Activated T-helper 1 cell treated with Interleukin-2 at 50 U/mL for 16 hours (primary cell): ENCODE measurements around the gene NOP14.
"Not testable (repeated sequence)": the region's sequence is repeated elsewhere in the genome, so short reads cannot be mapped to it uniquely, and the experiment has no call there.

Experiments
- DNase-seq: peaks from one replicate; pipeline ENCODE4 v3.0.0-alpha.2; 2020; ENCODE audit warnings: low read depth

The NOP14 gene

DNA sequence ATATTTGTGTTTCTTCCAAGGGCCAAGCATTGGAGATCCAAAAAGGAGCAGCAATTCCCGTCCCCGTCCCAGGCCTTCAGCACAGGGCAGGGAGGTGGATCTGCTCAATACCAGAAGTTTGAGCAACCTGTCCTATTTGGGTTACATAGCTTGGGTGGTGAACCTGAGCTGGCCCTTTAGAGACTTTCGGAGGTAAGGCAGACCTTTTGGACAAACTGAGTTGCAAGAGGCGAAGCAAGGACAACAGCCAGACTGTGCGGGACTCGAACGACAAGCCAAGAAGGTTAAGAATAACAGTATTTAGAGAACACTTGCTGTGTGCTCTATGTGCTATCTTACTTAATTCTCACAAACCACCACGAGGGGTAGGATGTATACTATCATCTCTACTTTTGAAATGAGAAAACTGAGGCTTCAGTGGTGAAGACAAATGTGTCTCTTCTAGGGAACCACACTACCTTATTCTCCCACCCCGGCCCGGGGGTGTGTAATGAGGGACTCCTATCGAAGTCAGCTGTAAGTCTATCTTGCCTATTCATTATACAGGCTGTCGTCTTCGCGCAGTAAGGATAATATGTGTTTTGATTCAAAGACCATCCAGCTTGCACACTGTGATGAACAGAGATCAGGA is 1.3 kb downstream of the NOP14 start:
- no peak for DNase-seq

DNA sequence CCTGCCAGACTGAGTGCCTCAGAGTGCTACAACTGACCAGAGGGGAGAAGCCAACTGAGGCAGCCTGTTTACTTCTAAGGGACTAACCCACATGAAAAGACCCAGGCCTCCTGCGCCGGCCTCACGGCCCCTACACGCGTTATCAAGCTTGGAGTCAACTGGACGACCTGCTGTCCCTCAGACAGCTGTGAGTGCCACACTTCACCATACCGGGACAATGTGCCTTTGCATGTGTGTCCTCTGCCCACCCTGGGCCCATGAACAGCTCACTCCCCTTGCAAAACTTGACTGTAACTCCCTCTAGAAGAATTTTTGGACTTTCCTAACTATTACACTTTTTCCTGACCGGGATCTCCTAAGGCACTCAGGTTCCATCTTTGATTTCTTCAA is 1.8 kb downstream of the NOP14 start:
- DNase-seq: no peak

DNA sequence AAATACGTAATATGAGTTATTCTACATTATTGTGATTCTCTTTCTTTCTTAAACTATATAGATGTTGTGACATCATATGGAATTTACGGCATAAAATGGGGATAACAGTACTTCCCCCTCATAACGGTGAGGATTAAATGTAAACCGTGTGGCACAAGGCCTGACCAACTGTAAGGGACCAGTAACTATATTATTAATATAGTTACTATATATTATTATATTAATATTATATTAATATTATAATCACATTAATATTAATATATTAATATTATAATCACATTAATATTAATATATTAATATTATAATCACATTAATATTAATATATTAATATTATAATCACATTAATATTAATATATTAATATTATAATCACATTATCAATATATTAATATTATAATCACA is 2.8 kb downstream of the NOP14 start:
- DNase-seq: not testable (repeated sequence)

DNA sequence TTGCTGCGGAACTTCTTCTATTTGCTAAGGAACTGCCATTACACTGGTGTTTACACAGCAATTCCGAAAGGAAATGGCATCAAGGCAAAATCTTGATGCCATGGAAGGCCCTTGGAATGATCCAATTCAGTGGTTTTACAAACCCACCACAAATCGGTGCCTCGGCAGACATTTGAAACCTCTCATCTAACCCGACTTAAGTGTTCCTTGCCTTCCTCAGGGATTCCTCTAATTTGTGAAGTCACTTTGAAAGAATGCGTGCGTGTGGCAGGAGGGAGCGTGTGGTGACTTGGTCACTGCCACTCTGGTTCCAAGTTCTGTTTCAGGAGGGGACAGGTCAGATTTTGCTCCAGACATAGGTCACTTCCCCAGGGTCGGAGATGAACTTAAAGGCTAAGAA is 4.8 kb downstream of the NOP14 start:
- DNase-seq: no peak

DNA sequence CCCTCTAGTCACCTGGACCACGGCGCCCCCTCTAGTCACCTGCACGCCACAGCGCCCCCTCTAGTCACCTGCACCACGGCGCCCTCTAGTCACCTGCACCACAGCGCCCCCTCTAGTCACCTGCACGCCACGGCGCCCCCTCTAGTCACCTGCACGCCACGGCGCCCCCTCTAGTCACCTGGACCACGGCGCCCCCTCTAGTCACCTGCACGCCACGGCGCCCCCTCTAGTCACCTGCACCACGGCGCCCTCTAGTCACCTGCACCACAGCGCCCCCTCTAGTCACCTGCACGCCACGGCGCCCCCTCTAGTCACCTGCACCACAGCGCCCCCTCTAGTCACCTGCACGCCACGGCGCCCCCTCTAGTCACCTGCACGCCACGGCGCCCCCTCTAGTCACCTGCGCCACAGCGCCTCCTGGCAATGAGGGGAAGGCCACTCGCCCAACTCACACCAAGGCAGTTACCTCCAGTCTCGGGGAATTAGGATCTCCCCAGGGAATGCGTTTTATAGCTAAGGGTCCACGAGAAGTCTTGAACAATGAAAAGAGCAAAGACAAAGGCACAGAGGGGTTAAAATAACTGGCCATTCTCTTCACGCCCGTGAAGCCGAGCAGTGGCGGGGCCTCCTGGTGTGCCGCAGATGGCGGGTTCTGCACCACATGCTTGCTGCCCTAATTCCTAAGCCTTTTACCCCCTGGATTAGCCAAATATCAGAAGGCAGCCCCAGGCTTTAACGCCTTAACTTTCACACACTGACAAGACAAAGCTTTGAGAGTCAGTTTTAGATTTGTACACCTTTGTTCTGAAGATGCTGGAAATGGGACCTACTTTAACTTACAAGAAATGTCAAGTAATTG is 7.8 kb downstream of the NOP14 start:
- DNase-seq: not testable (repeated sequence)

DNA sequence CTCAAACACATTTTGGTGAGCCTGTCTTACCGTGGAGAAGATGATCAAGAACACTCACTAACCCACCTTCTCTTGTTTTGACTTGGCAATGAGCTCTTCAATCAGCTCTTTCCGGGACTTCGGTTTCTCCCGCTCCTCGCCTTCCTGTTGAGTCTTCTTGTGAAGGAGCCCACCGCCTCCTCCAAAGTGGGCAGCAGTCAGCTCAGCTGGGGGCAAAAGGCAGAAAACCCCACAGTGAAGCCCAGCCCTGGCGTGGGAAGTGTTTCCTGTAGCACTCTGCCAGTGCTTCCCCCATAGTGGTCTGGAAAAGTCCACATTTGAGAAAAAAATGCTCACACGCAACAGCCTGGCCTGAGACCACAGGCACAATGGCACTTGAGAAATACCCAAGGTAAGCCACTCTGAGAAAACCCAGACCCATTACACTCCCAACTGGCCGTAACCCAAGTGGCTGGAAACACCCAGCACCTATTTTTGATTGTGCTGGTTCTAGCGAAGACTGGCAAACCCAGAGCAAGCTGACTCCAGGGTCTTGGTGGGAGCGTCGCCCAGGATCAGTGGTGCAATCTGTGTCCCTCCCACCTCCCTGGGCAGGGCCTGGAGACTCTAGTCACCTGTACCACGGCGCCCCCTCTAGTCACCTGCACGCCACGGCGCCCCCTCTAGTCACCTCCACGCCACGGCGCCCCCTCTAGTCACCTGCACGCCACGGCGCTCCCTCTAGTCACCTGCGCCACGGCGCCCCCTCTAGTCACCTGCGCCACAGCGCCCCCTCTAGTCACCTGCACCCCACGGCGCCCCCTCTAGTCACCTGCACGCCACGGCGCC is 8.6 kb downstream of the NOP14 start:
- no peak for DNase-seq

DNA sequence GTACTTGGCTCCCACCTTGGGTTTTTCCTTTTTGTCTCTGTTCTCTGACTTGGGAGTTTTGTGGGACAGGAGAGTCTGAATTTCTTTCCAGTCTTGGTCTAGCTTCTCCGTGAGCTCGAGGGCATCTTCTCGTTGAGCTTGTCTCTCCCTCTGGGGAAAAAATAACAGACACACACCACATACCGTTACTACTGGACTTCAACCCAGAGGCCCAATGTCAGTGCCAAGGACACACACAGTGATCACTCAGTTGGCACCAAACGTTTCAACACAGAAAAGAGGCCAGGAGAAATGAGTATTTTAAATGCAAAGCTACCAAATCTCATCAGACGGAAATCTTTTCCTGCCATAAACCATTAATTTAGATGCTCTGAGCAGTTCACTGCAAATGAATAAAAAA is 9.7 kb downstream of the NOP14 start:
- no peak for DNase-seq

DNA sequence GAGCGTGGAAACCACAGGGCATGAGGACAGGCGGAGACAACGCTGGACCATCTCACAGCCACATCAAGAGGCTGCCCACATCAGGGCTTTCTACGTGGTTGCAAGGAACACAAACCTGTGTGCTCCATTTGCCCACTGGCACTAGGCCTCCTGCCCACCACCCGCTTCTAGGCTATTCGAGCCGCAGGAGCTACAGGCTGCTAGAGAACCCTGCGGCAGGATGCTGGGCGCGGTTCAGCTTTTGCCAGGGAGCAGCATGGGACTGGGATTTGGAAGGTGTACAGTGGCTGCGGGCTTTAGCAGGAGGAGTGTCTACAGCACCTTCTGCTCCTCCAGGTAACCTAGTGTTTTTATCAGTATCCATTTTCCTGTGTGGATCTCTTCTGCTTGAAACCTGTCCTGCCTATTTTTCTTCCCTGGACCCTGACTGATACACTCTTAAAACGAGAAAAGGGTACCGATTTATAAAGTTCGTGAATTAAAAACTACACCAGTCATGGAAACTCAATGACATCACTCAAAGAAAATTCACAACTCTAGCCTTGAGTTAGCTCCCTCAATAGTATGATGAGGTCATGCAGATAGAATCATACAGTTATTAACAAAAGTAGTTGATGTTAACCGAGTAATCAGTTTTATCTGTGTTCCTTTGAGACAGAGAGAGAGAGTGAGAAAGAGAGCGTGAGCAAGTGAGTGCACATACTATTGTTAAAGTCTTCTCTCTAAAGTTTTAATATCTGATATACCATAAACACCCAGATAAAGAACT is 12.8 kb downstream of the NOP14 start:
- DNase-seq: no peak

DNA sequence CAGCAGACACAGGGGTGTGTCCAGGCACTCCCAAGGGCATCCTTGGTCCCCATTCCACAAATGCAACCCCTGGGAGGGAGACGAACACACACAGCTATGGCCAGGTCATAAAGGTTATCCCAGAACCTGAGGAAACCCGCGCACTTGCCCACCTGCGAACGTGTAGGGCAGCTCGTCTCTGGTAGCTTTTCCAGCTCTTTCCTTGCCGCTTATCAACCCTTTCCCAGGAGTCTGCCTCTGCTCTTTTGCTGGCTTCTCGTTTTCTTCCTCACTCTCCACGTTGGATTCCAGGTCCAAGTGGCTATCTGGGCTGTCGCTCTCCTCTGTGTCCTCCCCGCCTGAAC is 13.5 kb downstream of the NOP14 start:
- no peak for DNase-seq

DNA sequence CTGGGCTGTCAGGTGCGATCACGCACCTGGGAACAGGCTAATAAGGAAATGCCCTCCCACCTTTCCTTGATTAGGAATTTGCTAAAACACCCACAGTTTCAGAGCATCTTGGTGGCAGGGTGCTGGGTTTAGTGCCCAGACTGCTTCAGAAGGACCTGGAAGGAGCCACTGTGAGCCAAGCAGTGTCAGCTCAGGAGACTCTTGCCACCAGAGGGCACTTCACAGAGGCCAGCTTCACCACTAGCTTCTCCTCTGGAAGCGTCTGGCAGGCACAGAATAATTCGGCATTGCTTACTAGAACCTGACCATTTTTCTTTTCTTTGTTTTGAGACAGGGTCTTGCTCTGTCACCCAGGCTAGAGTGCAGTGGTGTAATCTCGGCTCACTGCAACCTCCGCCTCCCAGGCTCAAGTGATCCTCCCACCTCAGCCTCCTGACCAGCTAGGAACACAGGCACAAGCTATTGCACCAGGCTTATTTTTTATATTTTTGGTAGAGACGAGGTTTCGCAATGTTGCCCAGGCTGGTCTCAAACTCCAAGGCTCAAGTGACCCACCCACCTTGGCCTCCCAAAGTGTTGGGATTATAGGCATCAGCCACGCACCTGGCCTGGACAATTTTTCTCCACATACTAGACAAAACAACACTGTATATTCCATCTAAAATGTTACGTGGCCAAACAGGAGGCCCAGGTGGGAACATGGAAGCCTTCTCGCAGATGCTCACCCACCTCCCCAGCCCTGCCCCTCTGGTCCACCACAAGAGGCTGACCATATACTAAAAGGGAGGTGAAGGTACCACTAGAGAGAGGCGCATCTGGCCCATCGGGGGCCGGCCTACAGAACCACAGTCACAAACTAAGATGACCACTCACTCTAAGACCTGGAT is 14.1 kb downstream of the NOP14 start:
- DNase-seq: no peak

DNA sequence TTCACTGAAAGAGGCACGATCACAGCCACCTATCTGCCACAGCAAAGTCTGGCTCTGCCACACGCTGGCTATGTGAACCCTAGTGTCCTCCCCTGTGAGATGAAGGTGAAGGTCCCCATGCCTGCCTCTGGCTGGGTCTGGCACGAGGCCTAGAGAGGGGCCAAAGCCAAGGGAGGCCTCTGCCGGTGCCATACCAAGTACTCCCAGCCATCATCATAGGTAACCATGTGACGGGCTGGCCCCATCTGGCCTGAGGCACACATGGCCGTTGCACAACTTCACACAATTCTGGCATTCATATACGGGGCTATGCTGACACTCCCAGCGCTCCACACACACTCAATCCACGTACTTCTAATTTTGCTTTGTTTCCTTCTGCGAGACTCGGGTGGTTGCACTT is 15.3 kb downstream of the NOP14 start:
- no peak for DNase-seq

DNA sequence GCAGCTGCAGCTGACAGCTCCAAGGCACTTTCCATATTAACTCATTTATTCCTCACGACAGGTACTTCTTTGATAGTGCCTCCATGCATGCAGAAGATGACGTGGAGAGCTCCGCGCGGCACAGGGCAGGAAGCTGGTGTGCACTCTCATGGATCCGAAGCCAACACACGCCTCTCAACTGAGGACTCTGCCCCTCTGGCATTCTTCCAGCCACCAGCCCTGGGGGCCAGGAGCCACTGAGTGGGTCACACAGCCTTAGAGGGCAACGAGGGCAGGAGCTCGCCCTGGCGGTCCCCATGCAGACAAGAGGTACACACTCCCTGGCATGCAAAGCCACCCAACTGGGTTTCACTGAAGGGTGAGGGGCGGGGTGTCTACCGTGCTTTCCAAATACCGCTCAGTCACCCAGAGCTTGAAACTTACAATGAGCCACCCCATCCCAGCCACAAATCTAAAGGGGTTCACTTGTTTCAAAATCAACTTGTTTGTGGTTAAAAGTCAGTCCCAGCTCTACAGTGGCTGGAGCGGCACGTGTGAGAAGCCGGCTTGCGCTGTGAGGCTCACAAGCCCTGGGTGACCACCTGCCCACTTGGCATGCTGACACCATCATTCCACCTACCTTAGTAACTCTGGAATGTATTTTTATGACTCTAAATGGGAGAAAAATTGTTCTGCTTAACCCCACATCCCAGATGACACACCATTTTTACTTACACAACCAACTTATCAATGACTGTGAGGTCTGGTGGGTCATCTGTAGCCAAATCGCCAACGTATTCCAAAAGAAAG is 16.2 kb downstream of the NOP14 start:
- DNase-seq: no peak

DNA sequence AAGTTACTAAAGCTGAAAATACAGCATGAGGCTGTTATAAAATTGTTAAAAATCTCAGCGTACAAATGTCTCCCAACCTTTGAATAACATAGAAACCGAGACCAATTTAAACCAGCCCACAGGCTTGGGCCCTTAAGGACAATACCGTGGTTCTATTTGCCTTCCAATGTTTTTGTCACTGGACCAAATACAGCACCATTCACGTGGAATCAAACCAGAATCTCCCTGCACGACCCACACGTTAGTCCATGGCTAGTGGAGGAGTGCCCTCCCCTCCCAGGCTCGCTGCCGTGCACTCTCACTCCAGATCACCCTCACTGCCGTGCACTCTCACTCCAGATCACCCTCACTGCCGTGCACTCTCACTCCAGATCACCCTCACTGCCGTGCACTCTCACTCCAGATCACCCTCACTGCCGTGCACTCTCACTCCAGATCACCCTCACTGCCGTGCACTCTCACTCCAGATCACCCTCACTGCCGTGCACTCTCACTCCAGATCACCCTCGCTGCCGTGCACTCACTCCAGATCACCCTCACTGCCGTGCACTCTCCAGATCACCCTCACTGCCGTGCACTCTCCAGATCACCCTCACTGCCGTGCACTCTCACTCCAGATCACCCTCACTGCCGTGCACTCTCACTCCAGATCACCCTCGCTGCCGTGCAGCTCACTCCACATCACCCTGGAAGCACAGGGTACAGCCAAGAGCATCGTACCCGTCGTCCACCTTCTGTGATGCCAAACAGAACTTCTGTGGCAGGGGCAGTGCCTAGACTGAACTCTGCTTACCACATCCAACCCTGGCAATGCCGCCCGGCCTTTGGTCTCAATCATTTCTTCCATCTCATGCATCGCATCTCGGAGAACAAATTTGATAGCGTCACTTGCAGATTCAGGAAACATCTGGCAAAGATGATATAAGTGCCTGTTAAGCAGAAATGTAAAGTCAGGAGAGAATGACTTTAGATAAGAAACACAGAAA is 17.3 kb downstream of the NOP14 start:
- DNase-seq: not testable (repeated sequence)

DNA sequence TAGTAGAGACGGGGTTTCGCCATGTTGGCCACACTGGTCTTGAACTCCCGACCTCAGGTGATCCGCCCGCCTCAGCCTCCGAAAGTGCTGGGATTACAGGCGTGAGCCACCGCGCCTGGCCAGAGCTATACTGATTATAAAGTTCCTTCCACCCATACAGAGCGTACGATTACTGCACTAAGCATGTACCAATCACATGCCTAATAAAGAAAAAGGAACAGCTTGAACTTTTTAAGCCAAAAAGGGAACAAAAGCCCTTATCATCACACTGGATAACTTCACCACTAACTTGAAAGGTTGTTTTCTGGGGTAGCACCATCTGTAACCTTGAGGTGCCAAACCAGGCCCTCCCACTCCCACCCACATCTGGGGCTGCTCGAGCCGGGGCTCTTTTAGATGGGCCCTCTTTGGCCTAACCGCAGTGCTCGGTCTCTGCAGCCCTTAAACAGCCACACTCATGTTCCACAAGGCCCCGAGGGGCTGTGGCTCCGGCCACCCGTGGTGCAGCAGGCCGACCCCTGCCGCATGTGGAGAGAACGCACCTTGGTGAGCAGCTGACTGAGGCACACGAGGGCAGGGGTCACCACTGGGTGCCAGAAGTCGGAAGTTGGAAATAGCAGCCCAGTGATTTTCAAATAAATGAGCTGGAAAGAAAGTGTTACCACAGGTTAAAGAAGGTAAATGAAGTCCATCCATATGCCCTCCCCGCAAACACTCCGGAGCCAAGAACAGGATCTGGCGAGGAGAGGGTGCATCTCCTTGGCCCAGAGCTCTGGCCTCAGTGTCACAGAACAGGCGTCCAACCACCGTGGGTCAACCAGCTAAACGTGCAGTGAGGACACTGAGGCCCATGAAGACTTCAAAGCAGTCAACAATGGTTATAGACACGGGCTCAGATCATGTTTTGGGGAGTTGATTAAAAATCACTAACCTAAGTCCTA is 18.4 kb downstream of the NOP14 start:
- DNase-seq: no peak

DNA sequence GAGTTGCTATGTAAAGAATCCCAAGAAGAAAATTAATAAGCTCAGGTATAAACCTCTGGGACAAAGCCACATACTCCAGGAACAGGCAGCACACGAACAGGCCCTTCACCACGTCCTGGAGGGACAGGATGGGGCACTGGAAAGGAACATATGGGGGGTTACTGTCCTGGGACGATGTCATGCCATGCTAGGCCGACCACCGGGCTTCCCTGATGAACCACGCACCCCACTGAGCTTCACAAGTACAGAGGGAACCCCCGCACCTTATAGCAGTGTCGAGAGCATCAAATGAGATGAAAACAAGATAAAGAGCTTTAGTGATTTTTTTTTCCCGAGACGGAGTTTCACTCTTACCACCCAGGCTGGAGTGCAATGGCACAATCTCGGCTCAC is 19.1 kb downstream of the NOP14 start:
- DNase-seq: no peak

DNA sequence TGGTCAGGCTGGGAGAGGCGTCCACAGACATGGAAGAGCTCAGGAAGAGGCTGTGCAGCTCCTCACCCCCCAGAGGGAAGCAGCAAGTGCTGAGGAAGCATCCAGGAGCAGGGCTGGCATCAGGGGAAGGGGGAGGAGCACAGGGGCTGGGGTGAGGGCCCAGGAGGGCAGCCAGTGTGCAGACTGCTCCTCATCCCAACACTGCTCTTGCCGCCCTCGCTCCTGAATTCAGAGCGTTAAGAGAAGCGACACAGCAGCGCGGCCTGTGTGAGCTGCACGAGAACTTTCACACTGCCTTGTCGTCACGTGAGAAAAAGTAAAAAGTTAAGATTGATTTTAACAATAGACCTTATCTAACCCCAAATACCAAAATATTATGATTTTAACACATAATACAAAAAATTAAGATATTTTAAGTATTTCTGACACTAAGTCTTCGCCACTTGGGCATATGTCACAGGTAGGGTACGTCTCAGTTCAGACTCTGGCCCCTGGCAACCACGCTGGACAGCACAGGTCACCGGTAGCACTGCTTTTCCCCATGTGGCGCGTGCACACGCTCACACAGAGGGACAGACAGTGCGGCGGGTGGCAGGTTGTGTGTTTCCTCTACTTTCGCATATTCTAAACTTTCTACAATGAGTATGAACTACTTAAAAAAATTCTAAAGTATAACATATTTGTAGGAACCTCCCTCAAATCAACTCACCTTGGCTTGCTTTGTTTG is 19.7 kb downstream of the NOP14 start:
- DNase-seq: no peak
